ENCODE measurements around the gene ZNF827. TPM values are rescaled to one million over a fixed set of nuclear protein-coding genes. Genes with fewer than 3 reads are reported as not detected.

ZNF827 gene
- total RNA-seq, 1 experiment from 2014 or later: 29.4 TPM

DNA sequence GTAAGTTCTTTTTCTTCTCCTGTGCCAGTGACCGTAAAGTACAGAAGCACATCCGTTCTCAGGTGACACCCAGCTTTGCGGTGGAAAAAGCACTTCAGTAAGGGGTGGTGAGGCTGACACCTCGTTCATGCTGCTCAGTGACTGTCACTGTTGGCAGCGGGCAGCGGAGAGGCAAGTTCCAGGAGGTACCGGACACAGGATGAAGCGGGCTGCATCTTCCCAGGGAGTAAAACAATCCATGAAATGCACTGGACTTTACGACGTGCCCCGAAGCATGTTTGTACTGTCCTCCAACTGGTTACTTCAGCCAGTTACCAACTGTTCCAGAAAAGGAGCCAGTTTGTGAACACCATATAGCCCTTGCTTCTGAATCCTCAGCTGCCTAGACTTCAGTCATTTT is 110.7 kb downstream of the ZNF827 start:
- TF ChIP-seq, protein P1, sequence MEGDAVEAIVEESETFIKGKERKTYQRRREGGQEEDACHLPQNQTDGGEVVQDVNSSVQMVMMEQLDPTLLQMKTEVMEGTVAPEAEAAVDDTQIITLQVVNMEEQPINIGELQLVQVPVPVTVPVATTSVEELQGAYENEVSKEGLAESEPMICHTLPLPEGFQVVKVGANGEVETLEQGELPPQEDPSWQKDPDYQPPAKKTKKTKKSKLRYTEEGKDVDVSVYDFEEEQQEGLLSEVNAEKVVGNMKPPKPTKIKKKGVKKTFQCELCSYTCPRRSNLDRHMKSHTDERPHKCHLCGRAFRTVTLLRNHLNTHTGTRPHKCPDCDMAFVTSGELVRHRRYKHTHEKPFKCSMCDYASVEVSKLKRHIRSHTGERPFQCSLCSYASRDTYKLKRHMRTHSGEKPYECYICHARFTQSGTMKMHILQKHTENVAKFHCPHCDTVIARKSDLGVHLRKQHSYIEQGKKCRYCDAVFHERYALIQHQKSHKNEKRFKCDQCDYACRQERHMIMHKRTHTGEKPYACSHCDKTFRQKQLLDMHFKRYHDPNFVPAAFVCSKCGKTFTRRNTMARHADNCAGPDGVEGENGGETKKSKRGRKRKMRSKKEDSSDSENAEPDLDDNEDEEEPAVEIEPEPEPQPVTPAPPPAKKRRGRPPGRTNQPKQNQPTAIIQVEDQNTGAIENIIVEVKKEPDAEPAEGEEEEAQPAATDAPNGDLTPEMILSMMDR (conservative IDR thresholded peaks at IDR 0.05): no peak
- H3K14ac ChIP-seq (ENCODE audit: insufficient read depth, low read length): no peak overlapping the region; the same call in 1 of the 2 replicates
- no peak for DNase-seq

More for the DNA sequence above, 110.7 kb downstream of the ZNF827 start:
- Histone ChIP-seq H3K18ac (ENCODE audit: insufficient read length, low read depth, low read length) (no peak overlapping the region), H3K4me1 (ENCODE audit: insufficient read depth, low read length) (peaks cover 7% of the 10 kb centered on the region), H3K9ac (ENCODE audit: extremely low read depth, insufficient read length, low read length) (no peak overlapping the region), H3K4ac (ENCODE audit: low read depth, low read length) (no peak overlapping the region), H3T11ph (ENCODE audit: low read length) (no peak overlapping the region), H2AFZ (ENCODE audit: low read length) (no peak overlapping the region), H3K23me2 (ENCODE audit: insufficient read length, low read depth, low read length, poor library complexity, severe bottlenecking) (no peaks in the 10 kb centered on the region), H2BK5ac (ENCODE audit: insufficient read length, low read length) (no peak overlapping the region), H2BK12ac (ENCODE audit: insufficient read length, low read depth, low read length) (no peak overlapping the region), H3K56ac (ENCODE audit: insufficient read length, low read depth, low read length) (no peak overlapping the region), H4K20me1 (ENCODE audit: control insufficient read depth, insufficient read depth, insufficient read length) (no peaks in the 10 kb centered on the region), H2BK120ac (ENCODE audit: low read depth, low read length, poor library complexity, severe bottlenecking) (no peak overlapping the region), H3K79me1 (ENCODE audit: insufficient read depth, low read depth, low read length, poor library complexity, severe bottlenecking) (no peaks in the 10 kb centered on the region), H3K27me3 (ENCODE audit: insufficient read depth, low read length) (no peaks in the 10 kb centered on the region), H3K4me2 (ENCODE audit: insufficient read depth, insufficient read length, low read length) (no peak overlapping the region), H2BK15ac (ENCODE audit: low read depth, low read length) (no peak overlapping the region), H4K5ac (ENCODE audit: insufficient read length, low read depth, low read length) (no peak overlapping the region), H3K79me2 (ENCODE audit: insufficient read depth, low read length) (no peaks in the 10 kb centered on the region), H3K23ac (ENCODE audit: insufficient read length, low read depth, low read length) (no peak overlapping the region), H2AK5ac (ENCODE audit: insufficient read length, low read length) (no peak overlapping the region), H2BK20ac (ENCODE audit: low read depth, low read length, poor library complexity, severe bottlenecking) (no peak overlapping the region), H4K8ac (replicated peaks; ENCODE audit: insufficient read length, low read depth, low read length) (no peak overlapping the region), H3K27ac (ENCODE audit: insufficient read length, low read depth, low read length) (no peak overlapping the region), H4K91ac (ENCODE audit: insufficient read length, low read depth, low read length) (no peak overlapping the region), H3K9me3 (ENCODE audit: control insufficient read depth, low read depth, low read length) (no peaks in the 10 kb centered on the region)
- Mint-ChIP-seq H3K27ac (peak overlapping the region in 1 of 3 experiments; percentile 48; a peak in 1 of 7 replicates), H3K4me3 (no peak overlapping the region), H3K27me3 (ENCODE audit: low read depth) (no peaks in the 10 kb centered on the region; the same call in 1 of the 2 replicates), H3K4me1 (peaks cover 45 to 54% of the 10 kb centered on the region in 2 experiments), H3K36me3 (ENCODE audit: insufficient read depth in 1 of 3, low read depth in 3 of 3) (peaks cover 35 to 54% (median 38%) of the 10 kb centered on the region in 3 experiments), H3K9me3 (peaks cover 8 to 9% of the 10 kb centered on the region in 2 experiments)
- no CpG with 5 or more reads among the region's 11 CpGs for WGBS (ENCODE audit: extremely low coverage, insufficient read length, low lambda C conversion rate)

Data from H9 (cell line).